Transverse colon (tissue), 3 donors: ENCODE data around the gene KIAA1328.

ENCODE experiments used
- EP300 ChIP-seq: sonication (generic); formaldehyde crosslinking; IDR thresholded peaks from one replicate; pipeline ENCODE4 v1.6.1; 2017; ENCODE audit warnings: antibody characterized with exemption, low read depth
- POLR2A ChIP-seq: fragments of 450-650 bp; IDR thresholded peaks from one replicate; pipeline ENCODE4 v1.6.1; 2016; ENCODE audit warnings: antibody characterized with exemption, mild to moderate bottlenecking, moderate library complexity
- TF ChIP-seq, protein P1 (sequence below), 5 experiments: fragments of 200-600 bp in 3 of 5; fragments of 450-650 bp in 2 of 5; sonication (generic) in 3 of 5; IDR thresholded peaks; 1 replicate in 2 of 5; 2 replicates in 3 of 5; pipeline ENCODE4 v1.5.1; 2016 to 2017; ENCODE audit warnings: antibody characterized with exemption in 5 of 5, inconsistent platforms in 3 of 5, mild to moderate bottlenecking in 2 of 5, moderate library complexity in 1 of 5

DNA sequence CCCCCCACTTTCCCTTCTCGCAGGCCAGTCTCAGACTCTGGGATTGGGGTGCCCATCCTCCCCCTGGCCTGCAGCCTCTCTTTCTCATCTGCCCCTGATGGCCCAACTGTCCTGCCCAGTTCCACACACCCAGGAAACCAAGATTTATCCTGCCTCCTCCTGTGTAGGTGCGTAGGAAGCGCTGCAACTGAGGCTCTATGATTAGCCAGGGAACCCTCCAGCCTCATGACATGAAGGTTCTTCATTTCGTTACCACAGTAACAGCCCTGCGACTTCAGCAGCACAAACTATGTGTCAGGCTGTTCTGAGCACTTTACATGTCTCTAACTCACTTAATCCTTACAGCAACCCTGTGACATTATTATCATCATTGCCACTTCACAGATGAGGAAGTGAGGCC lies 430.8 kb downstream of the KIAA1328 start:
- TF ChIP-seq, protein P1, sequence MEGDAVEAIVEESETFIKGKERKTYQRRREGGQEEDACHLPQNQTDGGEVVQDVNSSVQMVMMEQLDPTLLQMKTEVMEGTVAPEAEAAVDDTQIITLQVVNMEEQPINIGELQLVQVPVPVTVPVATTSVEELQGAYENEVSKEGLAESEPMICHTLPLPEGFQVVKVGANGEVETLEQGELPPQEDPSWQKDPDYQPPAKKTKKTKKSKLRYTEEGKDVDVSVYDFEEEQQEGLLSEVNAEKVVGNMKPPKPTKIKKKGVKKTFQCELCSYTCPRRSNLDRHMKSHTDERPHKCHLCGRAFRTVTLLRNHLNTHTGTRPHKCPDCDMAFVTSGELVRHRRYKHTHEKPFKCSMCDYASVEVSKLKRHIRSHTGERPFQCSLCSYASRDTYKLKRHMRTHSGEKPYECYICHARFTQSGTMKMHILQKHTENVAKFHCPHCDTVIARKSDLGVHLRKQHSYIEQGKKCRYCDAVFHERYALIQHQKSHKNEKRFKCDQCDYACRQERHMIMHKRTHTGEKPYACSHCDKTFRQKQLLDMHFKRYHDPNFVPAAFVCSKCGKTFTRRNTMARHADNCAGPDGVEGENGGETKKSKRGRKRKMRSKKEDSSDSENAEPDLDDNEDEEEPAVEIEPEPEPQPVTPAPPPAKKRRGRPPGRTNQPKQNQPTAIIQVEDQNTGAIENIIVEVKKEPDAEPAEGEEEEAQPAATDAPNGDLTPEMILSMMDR (IDR thresholded peaks at IDR 0.05): no peak
- no peak for TF ChIP-seq EP300
- no peak for TF ChIP-seq POLR2A
